WTC11 (cell line): Measurements from ENCODE around the gene ZIC4.

Experiments used
- CTCF ChIP-seq: fragments of 200-600 bp; IDR thresholded peaks from 2 replicates; pipeline ENCODE4 v1.8.0; 2022; ENCODE audit warnings: antibody characterized with exemption
- NR1H2 ChIP-seq: sonication (generic); formaldehyde crosslinking; IDR thresholded peaks from 2 replicates; pipeline ENCODE4 v1.9.0; 2021; ENCODE audit warnings: mild to moderate bottlenecking, moderate library complexity, missing genetic modification reagents
- ZNF232 ChIP-seq: sonication (generic); formaldehyde crosslinking; IDR thresholded peaks from 2 replicates; pipeline ENCODE4 v1.8.0; 2022; ENCODE audit warnings: mild to moderate bottlenecking, missing genetic modification reagents

GRCh38 chr3:147369661-147370123, 36.7 kb downstream of the ZIC4 start:
- no peak for TF ChIP-seq ZNF232 (CRISPR knock-in tag)
- no peak for TF ChIP-seq CTCF
- no peak for TF ChIP-seq NR1H2 (CRISPR knock-in tag)
